Left renal cortex interstitium (tissue), 4 donors: ENCODE results near the gene ZFHX3. TPM values are rescaled to one million over a fixed set of nuclear protein-coding genes. Genes with fewer than 3 reads are reported as not detected.

Experiments
- DNase-seq, 4 donors: peaks; one replicate each; pipeline ENCODE4 v3.0.0-alpha.2; 2013; ENCODE audit warnings: low read depth in 4 of 4, low spot score in 2 of 4, missing footprints in 1 of 4
- polyA plus RNA-seq, 4 donors: library from polyadenylated mRNA; unstranded; fragments of 120-200 nt; gene quantifications; one replicate each; pipeline ENCODE4 v1.2.1, GENCODE V29; 2013; ENCODE audit not compliant: insufficient read length in 4 of 4

The ZFHX3 gene
- polyA plus RNA-seq, 4 donors, result 15.6 to 25.4 (median 20.6) TPM

- no peak for DNase-seq
Observed at GRCh38 chr16:72788269-72788809, 259.6 kb downstream of the ZFHX3 start.

GRCh38 chr16:72787514-72788268 lies 260.2 kb downstream of the ZFHX3 start:
- DNase-seq, result no peak

GRCh38 chr16:72787130-72787513 lies 260.8 kb downstream of the ZFHX3 start:
- no peak for DNase-seq

DNA sequence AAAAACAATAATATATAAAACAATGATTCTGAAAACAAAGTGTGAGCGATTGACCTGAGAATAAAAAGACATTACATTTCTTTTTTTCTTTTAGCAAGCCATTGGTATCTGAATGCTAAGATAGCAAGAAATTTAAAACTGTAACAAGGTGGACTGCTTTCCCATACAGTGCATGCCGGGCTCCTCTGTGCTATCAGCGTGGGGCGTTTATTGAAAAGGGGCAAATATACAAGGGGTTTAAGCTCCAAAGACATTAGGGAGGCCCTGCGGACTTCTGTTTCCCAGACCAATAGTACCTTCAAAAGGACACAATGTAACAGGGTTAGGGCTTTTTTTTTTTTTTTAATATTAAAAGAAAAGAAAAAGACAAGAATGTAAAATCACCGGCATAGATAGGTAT lies 261.3 kb downstream of the ZFHX3 start:
- DNase-seq, result no peak

- DNase-seq, result no peak
Observed at GRCh38 chr16:72785886-72786285, 262.0 kb downstream of the ZFHX3 start.

- no peak for DNase-seq
Observed at GRCh38 chr16:72785171-72785570, 262.8 kb downstream of the ZFHX3 start.

DNA sequence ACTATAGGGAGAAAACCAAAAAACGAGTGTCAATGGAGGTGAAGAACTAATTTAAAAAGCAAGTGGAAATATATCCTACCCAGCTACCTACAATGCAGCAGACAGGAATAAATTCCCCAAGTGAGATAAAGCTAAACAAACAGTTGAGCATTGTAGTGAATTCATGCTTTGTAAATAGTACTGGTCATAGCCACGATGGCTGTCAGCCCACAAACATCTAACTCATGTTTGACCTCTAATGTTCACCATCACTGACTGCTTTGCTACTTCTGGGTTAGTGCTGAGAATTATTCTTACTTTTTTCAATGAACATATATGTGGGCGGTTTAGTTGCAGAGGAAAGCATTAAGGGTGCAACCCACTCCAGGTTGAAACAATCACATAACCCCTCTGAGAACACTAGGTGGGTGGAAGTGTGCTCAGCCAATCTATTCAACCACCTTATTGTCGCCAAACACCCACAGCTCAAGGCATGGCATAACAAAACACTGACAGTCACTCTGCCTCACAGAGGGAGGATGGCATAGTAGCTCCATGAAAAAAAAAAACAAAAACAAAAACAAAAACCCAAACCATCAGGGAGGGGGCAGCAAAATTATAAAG lies 264.1 kb downstream of the ZFHX3 start:
- DNase-seq, result no peak

- DNase-seq, result no peak
Observed at GRCh38 chr16:72769876-72770275, 278.1 kb downstream of the ZFHX3 start.

DNA sequence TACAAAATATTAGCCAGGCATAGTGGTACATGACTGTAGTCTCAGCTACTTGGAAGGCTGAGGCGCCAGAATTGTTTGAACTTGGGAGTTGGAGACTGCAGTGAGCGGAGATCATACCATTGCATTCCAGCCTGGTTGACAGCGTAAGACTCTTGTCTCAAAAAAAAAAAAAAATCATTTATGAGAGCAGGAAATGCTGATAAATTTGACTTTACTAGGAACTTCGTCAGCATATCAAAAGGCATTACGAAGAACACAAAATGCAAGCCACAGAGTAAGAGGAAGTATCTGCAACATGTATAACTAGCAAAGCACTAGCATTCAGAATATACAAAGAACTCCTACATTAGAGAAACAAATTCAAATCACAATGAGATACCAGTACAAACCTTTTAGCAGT lies 279.3 kb downstream of the ZFHX3 start:
- no peak for DNase-seq

GRCh38 chr16:72766506-72766905 lies 281.4 kb downstream of the ZFHX3 start:
- DNase-seq, result no peak

- no peak for DNase-seq
Observed at GRCh38 chr16:72764015-72764654, 283.8 kb downstream of the ZFHX3 start.

DNA sequence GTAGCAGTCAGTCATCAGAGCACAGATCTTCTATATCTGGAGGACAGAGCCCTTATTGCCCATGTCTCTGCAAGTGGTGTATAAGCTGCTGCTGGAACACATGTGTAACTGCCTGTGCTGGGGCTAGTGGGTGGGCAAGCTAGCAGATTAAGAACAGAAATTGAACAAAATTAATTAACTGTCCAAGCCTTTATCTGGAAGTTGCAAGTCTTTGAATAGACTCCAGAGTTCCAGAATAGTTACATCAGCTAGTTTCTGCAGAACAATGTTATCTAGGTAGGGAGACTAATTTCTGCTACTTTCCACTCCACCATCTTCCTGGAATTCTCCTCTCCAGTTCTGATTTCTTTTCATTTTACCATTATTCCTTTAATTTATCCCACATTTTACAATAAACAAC lies 287.3 kb downstream of the ZFHX3 start:
- no peak for DNase-seq

DNA sequence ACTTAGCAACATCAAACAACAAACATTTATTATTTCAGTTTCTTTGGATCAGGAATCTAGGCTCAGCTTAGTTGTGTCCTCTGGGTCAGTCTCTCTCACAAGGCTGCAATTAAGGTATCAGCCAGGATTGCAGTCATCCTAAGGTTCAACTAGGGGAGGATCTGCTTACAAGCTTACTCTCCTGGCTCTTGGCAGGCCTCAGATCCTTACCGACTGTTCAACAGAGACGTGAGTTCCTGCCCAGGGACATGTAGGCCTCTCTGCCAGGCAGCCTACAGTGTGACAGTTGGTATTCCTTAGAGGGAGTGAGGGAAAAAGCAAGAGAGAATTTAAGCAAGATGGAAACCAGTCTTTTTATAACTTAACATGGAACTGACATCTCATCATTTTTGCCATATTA lies 294.0 kb downstream of the ZFHX3 start:
- no peak for DNase-seq

DNA sequence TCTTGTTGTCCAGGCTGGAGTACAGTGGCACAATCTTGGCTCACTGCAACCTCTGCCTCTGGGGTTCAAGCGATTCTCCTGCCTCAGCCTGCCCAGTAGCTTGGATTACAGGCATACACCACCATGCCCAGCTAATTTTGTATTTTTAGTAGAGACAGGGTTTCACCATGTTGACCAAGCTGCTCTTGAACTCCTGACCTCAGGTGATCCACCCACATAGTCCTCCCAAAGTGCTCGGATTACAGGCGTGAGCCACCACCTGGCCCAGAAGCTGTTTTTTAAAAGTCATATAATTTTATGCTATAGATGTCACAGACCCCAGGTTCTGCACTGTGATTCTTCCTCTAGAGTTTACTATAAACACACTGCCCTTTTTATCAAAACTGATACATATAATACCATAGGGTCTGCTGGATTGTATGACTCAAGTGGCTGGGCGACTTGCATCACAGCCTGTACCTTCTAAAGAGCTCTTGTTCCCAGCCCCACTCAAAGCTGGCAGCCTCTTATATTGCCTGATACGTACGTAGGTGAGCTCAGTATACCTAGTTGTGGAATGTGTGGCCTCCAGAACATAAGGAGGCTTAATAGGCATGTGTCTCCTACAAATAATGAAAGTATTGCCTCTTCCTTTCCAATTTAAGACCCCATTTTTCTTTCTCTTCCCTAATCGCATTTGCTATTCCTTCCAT lies 295.8 kb downstream of the ZFHX3 start:
- DNase-seq, result no peak

GRCh38 chr16:72751076-72751475 lies 296.9 kb downstream of the ZFHX3 start:
- DNase-seq, result no peak

DNA sequence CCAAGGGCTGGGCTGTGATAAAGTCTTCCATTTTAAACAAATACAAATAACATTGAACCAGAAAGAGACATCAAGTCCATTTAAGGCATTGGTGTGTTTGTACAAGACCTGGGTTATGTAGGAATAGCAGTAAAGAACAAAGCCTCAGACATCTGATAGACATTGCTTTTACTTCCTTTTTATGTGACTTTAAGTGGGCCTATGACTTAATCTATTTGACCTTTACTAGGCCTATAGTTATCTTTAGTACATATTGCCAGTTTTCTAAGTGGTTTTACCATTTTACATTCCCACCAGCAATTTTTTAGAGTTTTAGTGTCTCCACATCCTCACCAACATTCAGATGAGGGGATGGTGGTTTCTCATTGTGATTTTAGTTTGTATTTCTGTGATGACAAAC lies 298.8 kb downstream of the ZFHX3 start:
- DNase-seq, result no peak

DNA sequence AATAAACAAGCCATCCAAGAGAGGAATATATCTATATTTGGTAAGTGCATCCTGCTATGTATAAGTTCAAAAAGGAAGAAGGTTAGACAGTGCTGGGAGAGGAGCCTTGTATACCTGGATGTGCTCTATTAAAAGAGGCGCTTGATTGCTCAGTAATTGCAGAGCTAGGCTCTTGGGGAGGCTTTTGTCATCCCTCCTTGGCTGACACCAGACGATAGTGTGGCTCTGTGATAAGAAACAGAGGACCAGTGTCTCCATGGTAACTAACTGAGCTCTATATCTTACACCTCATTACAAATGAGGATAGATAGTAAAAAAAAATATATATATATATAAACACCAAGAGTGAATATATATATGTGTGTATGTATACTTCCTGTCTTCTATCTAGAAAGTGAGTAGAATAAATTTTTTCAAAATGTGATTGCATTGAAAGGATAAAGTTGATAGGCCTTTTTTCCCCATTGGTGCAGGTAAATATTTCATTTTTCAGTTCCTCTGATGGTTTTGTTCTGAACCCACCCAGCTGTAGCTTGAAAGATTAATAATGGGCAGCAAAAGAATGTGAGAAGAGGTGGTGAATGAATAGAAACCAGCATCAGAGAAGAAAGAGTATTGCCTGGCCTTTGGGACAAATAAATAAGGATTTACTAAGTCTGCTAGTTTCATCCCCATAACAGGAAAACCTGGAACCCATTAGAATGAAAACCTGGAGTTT lies 303.7 kb downstream of the ZFHX3 start:
- DNase-seq, result no peak

- DNase-seq, result no peak
Observed at GRCh38 chr16:72743011-72743761, 304.7 kb downstream of the ZFHX3 start.

DNA sequence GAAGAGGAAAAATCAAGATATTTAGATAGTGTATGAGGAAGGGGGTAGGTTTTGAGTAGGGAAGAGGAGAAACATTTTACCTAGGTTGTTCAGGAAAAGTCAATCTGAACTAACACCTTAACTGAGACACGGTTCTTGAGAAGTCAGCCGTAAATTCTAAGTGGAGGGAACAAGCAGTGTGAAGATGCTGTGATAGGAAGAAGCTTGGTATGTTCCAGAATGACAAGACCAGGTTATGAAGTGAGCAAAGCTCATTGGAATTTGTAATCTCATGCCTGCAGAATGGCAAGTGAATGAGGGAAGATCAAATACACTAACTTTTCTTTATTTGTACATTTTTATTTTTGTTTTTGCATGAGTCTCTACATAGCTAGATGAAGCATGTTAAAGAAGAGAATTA lies 307.6 kb downstream of the ZFHX3 start:
- no peak for DNase-seq

DNA sequence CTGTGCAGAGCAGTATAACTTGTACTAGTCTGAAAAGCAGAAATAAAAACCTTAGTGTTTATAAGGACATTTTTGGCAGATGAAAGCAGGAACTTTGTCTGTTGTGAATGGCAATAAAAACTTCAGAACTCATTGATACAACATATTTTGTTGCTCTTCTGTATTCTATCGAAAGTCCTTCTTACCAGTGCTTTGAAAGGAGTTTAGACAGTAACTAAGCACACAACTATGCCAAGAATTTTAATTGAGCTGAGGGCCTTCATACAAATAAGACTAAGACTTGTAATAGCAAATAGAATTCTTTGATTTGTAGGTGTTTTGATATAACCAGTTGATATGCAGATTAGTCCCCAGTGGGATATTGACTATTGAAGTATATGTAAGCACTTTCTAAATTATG lies 308.4 kb downstream of the ZFHX3 start:
- no peak for DNase-seq
